Vagina (tissue), 2 donors: ENCODE data around the gene SLC37A1.

Experiments
- CTCF ChIP-seq, 3 experiments: fragments of 450-650 bp in 2 of 3; fragments of 200-600 bp in 1 of 3; sonication (generic) in 1 of 3; IDR thresholded peaks; one replicate each; pipeline ENCODE4 v1.5.1; 2017 to 2019; ENCODE audit warnings: antibody characterized with exemption in 3 of 3, mild to moderate bottlenecking in 2 of 3, moderate library complexity in 2 of 3
- POLR2AphosphoS5 ChIP-seq, 2 donors: sonication (generic); formaldehyde crosslinking; IDR thresholded peaks; one replicate each; pipeline ENCODE4 v1.9.0; 2017; ENCODE audit warnings: antibody characterized with exemption in 2 of 2, mild to moderate bottlenecking in 2 of 2, low read depth in 1 of 2; ENCODE audit not compliant: insufficient read depth in 1 of 2

- TF ChIP-seq CTCF (IDR thresholded peaks at IDR 0.05) = no peak
- no peak for TF ChIP-seq POLR2AphosphoS5 (IDR thresholded peaks at IDR 0.05; ENCODE audit: insufficient read depth in 1 of 2, low read depth in 1 of 2)
These were observed 105.1 kb downstream of the SLC37A1 start for GRCh38 chr21:42618707-42619102.
